Activated T-helper 2 cell treated with anti-CD3 and anti-CD28 coated beads, Interferon-gamma antibody, Interleukin-2, Interleukin-4, amounts not matched to agents 10 μg/mL and 5 μg/mL and 100 μg/mL, durations not matched to agents 14 hours and 24 hours and 36 hours (primary cell): Measurements from ENCODE around the gene GRM8. TPM values are rescaled to one million over a fixed set of nuclear protein-coding genes. Genes with fewer than 3 reads are reported as not detected.

Source experiments
- DNase-seq: peaks from one replicate; pipeline ENCODE4 v3.0.0; 2021; ENCODE audit warnings: low spot score
- H3K27ac Mint-ChIP-seq: one replicate; pipeline ENCODE4 v1.8.0; 2021; ENCODE audit warnings: mixed read lengths
- H3K27me3 Mint-ChIP-seq: one replicate; pipeline ENCODE4 v1.8.0; 2021; ENCODE audit warnings: low read depth, mixed read lengths
- H3K36me3 Mint-ChIP-seq: one replicate; pipeline ENCODE4 v1.8.0; 2021; ENCODE audit warnings: low read depth, mixed read lengths
- H3K4me1 Mint-ChIP-seq: one replicate; pipeline ENCODE4 v1.8.0; 2021; ENCODE audit warnings: low read depth, mixed read lengths
- H3K4me3 Mint-ChIP-seq: one replicate; pipeline ENCODE4 v1.8.0; 2021; ENCODE audit warnings: low read depth, mild to moderate bottlenecking, moderate library complexity, mixed read lengths
- H3K9me3 Mint-ChIP-seq: one replicate; pipeline ENCODE4 v1.8.0; 2021; ENCODE audit warnings: mixed read lengths
- intact Hi-C: fragments of 100-400 bp; cut with micrococcal nuclease; formaldehyde crosslinking; loops from one replicate; pipeline ENCODE4 v1.15.1; 2023
- total RNA-seq: library from RNA; stranded (reverse); gene quantifications from 2 replicates; pipeline ENCODE4 v1.2.3, GENCODE V29; 2022

GRM8 gene
- total RNA-seq, 1 donor from 2014 or later = not detected

DNA sequence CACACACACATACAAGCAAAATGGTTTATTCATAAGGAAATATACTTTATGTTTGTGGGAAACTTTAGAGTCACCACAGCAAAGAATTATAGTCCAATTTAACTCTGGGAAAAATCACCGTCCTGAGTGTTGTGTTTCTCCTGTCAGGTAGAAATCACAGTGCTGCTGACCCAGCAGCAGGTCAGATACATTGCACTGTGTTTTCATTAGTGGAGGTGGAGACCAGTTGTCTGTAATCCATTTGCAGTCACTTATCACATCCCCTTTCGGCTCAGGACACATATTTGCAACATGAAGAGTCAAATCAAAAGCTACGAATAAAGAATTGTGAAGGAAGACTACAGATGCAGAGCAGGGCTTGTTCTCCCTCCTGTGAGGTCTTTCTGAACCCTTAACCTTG lies 799.6 kb downstream of the GRM8 start:
- no peaks in the 10 kb centered on the region for H3K4me1 Mint-ChIP-seq
- no peak overlapping the region for H3K4me3 Mint-ChIP-seq
- H3K27me3 Mint-ChIP-seq = no peaks in the 10 kb centered on the region
- intact Hi-C loops = no loop called here
- DNase-seq = no peak
- H3K36me3 Mint-ChIP-seq = no peaks in the 10 kb centered on the region
- no peak overlapping the region for H3K27ac Mint-ChIP-seq
- H3K9me3 Mint-ChIP-seq = peaks cover 11% of the 10 kb centered on the region

DNA sequence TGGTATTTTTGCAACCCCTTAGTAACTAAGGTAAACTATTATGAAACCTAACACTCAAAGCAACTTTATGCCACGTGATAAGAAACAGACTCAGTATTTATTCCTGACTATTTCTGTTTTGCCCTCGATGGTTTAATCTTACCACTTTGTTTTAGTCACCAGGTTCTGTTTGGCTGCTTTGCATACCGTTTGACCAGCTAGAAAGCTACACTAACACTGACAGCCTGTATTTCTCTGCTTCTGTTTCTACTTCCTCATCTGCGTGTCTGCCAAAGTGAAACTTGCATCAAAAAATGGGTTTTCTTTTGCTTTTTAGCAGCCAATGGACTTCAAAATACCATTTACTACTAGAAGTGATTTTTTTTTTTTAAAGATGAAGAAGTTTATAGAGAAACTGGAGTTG lies 802.5 kb downstream of the GRM8 start:
- H3K36me3 Mint-ChIP-seq = no peaks in the 10 kb centered on the region
- H3K27me3 Mint-ChIP-seq = no peaks in the 10 kb centered on the region
- H3K4me1 Mint-ChIP-seq = no peaks in the 10 kb centered on the region
- intact Hi-C loops = no loop called here
- H3K4me3 Mint-ChIP-seq = no peak overlapping the region
- H3K9me3 Mint-ChIP-seq = peaks cover 5% of the 10 kb centered on the region
- no peak overlapping the region for H3K27ac Mint-ChIP-seq
- DNase-seq = no peak

DNA sequence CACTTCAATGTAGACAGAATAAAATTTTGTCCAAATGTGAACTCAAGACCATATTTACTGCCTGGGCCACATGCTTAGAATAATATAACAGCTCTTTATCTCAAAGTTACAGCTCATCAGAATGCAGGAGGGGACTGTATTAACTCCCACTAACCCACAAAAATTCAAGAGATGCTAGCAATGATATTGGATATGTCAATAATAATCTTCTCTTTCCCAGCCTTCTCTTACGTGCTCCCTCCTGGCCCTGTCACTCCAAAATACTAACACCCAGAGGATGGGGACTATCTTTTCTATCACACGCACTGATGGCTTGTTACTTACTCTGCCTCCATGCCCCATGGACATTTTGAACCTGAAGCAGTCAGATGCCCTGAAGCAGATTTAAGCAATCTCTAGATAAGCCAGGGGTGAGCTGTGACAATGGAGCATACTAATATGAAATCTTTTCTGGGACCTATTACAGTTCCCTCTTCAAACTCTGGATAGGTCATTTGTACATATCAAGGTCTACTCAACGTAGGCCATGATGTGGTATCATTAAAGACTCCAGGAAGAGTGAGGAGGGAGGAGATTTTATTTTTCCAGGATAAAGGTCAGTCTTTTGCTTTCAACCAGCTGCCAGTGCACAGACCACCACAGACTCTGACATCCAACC lies 803.0 kb downstream of the GRM8 start:
- Mint-ChIP-seq H3K27ac (no peak overlapping the region), H3K4me1 (no peaks in the 10 kb centered on the region), H3K9me3 (peaks cover 4% of the 10 kb centered on the region), H3K27me3 (no peaks in the 10 kb centered on the region), H3K36me3 (no peaks in the 10 kb centered on the region), H3K4me3 (no peak overlapping the region)
- intact Hi-C loops = no loop called here
- DNase-seq = no peak

DNA sequence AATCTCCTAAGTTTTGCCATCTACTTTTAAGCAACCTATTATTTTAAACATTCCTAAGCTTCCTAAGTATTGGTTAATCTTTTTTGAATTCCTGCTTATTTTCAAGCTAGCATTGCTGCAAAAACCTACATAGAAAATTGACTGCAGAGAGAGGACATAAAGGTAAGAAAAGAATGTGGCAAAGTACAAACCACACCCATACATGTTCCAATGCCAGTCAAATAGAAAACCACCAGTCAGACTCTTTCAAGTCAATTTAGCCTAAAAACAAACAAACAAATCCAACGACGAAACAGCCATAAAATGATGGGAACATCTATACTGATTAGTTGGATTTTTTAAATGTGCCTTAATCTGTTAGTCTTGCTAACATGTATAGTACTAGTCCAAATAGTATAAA lies 804.8 kb downstream of the GRM8 start:
- intact Hi-C loops = loop anchor here (1.0 kb wide), 1 partner anchor 19 kb away; no protein-coding TSS in a partner anchor
- no peaks in the 10 kb centered on the region for H3K4me1 Mint-ChIP-seq
- no peak for DNase-seq
- no peak overlapping the region for H3K4me3 Mint-ChIP-seq
- H3K36me3 Mint-ChIP-seq = no peaks in the 10 kb centered on the region
- no peaks in the 10 kb centered on the region for H3K27me3 Mint-ChIP-seq
- H3K27ac Mint-ChIP-seq = no peak overlapping the region
- H3K9me3 Mint-ChIP-seq = peaks cover 4% of the 10 kb centered on the region

DNA sequence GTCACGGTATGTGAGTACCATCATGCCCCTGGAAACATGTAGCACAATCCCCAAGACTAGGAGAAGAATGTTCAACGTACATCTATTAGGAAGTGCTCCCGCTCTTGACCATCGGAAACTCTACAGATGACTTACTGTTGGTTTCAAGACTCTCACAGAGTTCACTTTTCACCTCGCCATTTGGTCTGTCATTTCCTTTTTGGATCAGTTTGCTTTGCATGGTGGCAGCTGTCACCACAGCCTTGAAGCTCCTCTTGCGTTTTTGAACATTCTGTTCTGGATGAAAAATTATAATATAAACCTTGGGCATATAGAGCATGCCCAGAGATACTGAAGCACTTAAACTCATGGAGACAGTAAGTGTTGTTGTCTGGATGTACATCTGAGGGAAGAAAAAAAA lies 806.8 kb downstream of the GRM8 start:
- Mint-ChIP-seq H3K4me3 (no peak overlapping the region), H3K4me1 (no peaks in the 10 kb centered on the region), H3K36me3 (no peaks in the 10 kb centered on the region), H3K27ac (no peak overlapping the region), H3K9me3 (no peaks in the 10 kb centered on the region), H3K27me3 (no peaks in the 10 kb centered on the region)
- no peak for DNase-seq
- intact Hi-C loops = no loop called here

DNA sequence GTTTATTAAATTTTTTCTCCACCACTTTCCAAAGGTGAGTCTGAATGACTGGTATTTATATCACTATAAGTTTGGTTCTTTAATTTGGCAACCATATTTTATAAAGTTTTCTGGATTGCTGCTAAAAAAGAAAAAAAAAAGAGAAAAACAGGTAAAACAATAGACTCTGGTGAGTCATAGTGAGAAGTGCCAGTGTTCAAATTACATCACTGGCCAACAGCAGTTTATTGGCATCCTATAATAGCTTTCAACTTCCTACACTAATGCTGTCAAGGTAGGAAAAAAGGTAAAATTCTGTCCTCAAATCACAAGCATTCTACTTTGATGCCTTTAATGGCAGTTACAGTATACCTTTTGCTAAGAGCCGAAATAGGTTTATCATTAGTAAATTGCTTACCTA lies 808.8 kb downstream of the GRM8 start:
- Mint-ChIP-seq H3K4me3 (no peak overlapping the region), H3K36me3 (no peaks in the 10 kb centered on the region), H3K27me3 (no peaks in the 10 kb centered on the region), H3K9me3 (no peaks in the 10 kb centered on the region), H3K4me1 (no peaks in the 10 kb centered on the region), H3K27ac (no peak overlapping the region)
- DNase-seq = no peak
- intact Hi-C loops = no loop called here

DNA sequence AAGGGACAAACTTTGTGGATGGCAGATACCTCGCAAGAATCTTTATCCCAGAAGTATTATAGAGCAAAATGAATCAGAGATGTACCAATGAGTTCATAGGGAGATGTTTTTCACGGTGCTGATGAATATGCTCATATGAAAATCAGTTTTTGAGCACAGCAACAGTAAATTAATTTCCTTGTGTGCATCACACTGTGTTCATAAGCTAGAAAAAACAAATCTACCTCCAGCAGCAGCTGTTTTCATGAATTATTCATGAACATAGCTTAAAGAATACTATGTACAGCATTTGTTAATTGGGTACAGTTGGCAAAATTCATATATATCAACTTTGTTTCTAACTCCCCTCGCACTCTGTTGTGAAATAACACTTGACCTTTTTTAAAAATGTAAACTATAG lies 809.8 kb downstream of the GRM8 start:
- no peak overlapping the region for H3K4me3 Mint-ChIP-seq
- intact Hi-C loops = no loop called here
- H3K27ac Mint-ChIP-seq = no peak overlapping the region
- no peaks in the 10 kb centered on the region for H3K36me3 Mint-ChIP-seq
- DNase-seq = no peak
- no peaks in the 10 kb centered on the region for H3K9me3 Mint-ChIP-seq
- no peaks in the 10 kb centered on the region for H3K27me3 Mint-ChIP-seq
- H3K4me1 Mint-ChIP-seq = no peaks in the 10 kb centered on the region

DNA sequence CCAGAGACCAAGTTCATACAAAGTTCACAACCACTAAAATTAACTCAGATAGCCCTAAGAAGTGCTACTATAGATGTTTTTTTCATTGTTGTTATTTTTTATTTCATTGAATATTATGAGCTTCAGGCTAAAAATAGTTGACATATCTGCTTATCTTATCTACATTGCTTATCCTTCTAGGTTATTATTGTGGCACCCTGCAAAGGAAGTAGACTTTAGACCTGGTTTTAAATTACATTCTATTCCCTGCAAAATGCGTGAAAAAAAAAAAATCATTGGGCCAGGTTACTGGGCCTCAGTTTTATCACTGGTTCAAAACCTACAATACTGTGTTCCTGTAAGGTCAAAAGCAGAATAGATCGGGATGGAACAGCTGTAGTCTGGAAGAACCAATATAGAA lies 811.0 kb downstream of the GRM8 start:
- no peaks in the 10 kb centered on the region for H3K9me3 Mint-ChIP-seq
- no peaks in the 10 kb centered on the region for H3K4me1 Mint-ChIP-seq
- intact Hi-C loops = no loop called here

DNA sequence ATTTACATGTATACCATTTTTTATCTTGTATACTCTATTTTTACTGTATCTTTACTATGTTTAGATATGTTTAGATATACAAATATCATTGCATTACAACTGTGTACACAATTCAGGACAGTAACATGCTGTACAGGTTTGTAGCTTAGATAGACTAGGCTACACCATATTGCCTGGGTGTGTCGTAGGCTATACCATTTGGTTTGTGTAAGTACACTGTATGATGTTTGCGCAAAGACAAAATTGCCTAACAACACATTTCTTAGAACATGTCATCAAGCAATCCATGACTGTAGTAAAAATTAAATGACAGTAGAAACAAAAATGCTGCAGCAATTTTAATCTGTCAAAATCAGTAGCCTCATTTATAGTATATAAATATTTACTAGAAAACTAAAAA lies 812.2 kb downstream of the GRM8 start:
- no peak for DNase-seq
- no peaks in the 10 kb centered on the region for H3K36me3 Mint-ChIP-seq
- H3K4me1 Mint-ChIP-seq = no peaks in the 10 kb centered on the region
- no peak overlapping the region for H3K27ac Mint-ChIP-seq
- no peaks in the 10 kb centered on the region for H3K27me3 Mint-ChIP-seq
- no peak overlapping the region for H3K4me3 Mint-ChIP-seq
- no peaks in the 10 kb centered on the region for H3K9me3 Mint-ChIP-seq
- intact Hi-C loops = no loop called here

More for the DNA sequence above, 811.0 kb downstream of the GRM8 start:
- DNase-seq = no peak
- H3K4me3 Mint-ChIP-seq = no peak overlapping the region
- no peak overlapping the region for H3K27ac Mint-ChIP-seq
- H3K27me3 Mint-ChIP-seq = no peaks in the 10 kb centered on the region
- no peaks in the 10 kb centered on the region for H3K36me3 Mint-ChIP-seq

DNA sequence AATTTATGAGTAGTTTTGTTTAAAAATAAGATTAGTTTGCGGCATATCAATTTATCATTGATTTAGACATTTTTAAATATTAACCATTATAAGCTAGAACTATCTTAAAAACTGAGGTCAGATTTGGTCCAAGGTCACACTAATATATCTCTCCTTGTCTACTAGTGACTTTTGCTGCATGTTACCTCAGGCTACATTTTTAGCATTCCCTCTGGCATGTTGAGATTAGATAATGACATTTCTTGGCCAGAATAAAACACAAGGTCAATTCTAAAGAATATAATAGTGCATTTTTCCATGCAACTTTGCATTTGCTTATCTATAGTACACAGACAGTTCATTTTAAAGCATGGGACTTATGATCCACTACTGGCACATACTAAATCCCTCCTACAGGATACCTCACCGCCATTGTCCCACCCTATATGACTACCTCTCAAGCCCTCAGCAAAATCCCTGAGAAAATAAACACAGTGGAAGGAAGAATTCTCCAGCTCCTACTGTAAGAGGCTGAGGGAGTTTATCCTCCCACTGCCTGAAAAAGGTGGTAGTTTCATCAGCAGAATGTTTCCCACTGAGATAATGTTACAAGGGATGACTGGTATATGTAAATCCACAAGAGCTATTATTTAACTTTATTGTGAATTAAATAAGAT lies 816.4 kb downstream of the GRM8 start:
- Mint-ChIP-seq H3K9me3 (no peaks in the 10 kb centered on the region), H3K4me3 (no peak overlapping the region), H3K36me3 (no peaks in the 10 kb centered on the region), H3K27ac (no peak overlapping the region), H3K4me1 (no peaks in the 10 kb centered on the region), H3K27me3 (no peaks in the 10 kb centered on the region)
- DNase-seq = no peak
- intact Hi-C loops = no loop called here

DNA sequence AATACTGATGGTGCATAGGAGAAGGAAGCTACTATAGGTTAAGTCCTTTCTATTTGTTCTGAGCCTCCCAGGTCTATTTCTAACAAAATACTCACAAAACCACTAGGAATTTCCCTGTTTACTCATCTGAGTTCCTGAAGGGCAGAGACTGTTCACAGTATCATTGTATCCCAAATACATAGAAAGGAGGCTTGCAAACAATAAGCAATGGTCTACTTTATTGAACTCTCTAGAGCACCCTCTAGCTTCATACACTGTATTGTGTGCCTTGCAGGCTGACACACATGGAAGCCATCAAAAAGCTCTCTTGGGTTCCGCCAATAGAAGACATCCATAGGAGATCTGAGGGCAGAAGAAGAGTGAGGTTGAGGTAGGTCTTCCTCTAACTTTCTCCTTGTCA lies 826.1 kb downstream of the GRM8 start:
- intact Hi-C loops = no loop called here
- Mint-ChIP-seq H3K27ac (no peak overlapping the region), H3K27me3 (no peaks in the 10 kb centered on the region), H3K9me3 (peaks cover 3% of the 10 kb centered on the region), H3K4me1 (no peaks in the 10 kb centered on the region), H3K36me3 (no peaks in the 10 kb centered on the region), H3K4me3 (no peak overlapping the region)
- no peak for DNase-seq

DNA sequence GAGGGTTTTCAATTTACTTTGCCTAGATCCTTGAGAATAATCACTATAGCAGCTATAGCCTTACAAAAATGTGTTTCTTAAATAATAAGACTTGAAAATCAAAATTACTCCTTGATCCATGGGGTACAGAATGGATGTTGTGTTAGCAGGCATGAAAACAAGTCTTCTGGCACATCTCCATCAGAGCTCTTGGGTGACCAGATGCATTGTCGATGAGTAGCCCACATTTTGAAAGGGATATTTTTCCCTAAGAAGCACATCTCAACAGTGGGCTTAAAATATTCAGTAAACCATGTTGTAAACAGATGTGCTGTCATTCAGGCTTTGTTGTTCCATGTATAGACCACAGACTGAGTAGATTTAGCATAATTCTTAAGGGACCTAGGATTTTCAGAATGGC lies 827.8 kb downstream of the GRM8 start:
- H3K4me1 Mint-ChIP-seq = no peaks in the 10 kb centered on the region
- H3K27ac Mint-ChIP-seq = no peak overlapping the region
- no peaks in the 10 kb centered on the region for H3K36me3 Mint-ChIP-seq

DNA sequence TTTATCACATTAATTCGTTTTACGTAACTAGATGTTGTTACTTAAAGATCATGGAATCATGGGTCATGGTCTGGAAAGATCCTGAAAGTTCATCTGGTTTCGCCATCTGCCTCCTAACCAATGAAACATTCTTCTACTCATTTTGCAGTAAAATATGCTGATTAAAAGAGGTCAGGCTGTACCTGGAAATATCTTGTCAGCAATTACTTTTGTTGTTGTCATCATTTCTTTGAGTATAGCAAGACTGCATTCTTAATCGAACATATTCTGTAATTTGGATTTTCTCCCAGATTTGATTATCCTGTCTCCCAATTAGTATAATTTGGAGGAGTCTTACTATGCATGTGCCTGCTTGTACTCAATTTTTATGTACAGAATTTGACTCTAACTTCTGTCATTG lies 833.7 kb downstream of the GRM8 start:
- Mint-ChIP-seq H3K9me3 (peaks cover 16% of the 10 kb centered on the region), H3K27me3 (no peaks in the 10 kb centered on the region)

More for the DNA sequence above, 827.8 kb downstream of the GRM8 start:
- H3K4me3 Mint-ChIP-seq = no peak overlapping the region
- no peak for DNase-seq
- no peaks in the 10 kb centered on the region for H3K27me3 Mint-ChIP-seq
- intact Hi-C loops = no loop called here
- peaks cover 7% of the 10 kb centered on the region for H3K9me3 Mint-ChIP-seq

More for the DNA sequence above, 833.7 kb downstream of the GRM8 start:
- H3K36me3 Mint-ChIP-seq = no peaks in the 10 kb centered on the region
- H3K4me1 Mint-ChIP-seq = no peaks in the 10 kb centered on the region
- intact Hi-C loops = no loop called here
- H3K27ac Mint-ChIP-seq = no peak overlapping the region
- no peak for DNase-seq
- no peak overlapping the region for H3K4me3 Mint-ChIP-seq
